Sigmoid colon (tissue), 4 donors: ENCODE results near the gene FAM124B.

Source experiments
- EP300 ChIP-seq, 4 donors: sonication (generic); formaldehyde crosslinking; IDR thresholded peaks; one replicate each; pipeline ENCODE4 v1.6.1; 2017; ENCODE audit warnings: antibody characterized with exemption in 4 of 4
- TF ChIP-seq, protein P1 (sequence below), 4 experiments: fragments of 450-650 bp in 3 of 4; fragments of 200-600 bp in 1 of 4; IDR thresholded peaks; one replicate each; pipeline ENCODE4 v1.5.1; 2016 to 2019; ENCODE audit warnings: antibody characterized with exemption in 4 of 4, mild to moderate bottlenecking in 3 of 4, moderate library complexity in 2 of 4

DNA sequence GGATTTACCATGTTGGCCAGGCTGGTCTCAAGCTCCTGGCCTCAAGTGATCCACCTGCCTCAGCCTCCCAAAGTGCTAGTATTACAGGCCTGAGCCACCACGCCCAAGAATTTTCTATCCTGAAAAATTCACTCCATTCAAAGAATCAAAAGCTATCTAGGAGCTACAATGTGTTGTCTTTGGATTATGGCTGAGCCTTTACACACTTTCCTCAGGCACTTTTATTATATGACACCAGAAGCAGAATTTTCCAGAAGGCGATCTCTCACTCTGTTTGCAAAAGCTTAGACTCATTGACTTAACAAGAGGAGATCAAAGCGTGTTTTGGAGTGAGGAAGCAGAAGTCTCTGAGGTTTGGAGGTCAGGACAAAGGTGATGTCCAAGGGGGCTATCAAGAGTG lies 3.6 kb downstream of the FAM124B start:
- TF ChIP-seq, protein P1, sequence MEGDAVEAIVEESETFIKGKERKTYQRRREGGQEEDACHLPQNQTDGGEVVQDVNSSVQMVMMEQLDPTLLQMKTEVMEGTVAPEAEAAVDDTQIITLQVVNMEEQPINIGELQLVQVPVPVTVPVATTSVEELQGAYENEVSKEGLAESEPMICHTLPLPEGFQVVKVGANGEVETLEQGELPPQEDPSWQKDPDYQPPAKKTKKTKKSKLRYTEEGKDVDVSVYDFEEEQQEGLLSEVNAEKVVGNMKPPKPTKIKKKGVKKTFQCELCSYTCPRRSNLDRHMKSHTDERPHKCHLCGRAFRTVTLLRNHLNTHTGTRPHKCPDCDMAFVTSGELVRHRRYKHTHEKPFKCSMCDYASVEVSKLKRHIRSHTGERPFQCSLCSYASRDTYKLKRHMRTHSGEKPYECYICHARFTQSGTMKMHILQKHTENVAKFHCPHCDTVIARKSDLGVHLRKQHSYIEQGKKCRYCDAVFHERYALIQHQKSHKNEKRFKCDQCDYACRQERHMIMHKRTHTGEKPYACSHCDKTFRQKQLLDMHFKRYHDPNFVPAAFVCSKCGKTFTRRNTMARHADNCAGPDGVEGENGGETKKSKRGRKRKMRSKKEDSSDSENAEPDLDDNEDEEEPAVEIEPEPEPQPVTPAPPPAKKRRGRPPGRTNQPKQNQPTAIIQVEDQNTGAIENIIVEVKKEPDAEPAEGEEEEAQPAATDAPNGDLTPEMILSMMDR (IDR thresholded peaks at IDR 0.05) = no peak
- no peak for TF ChIP-seq EP300 (IDR thresholded peaks at IDR 0.05)
